ENCODE measurements around the gene PTPRN2. TPM values are rescaled to one million over a fixed set of nuclear protein-coding genes. Genes with fewer than 3 reads are reported as not detected.
"Not testable (repeated sequence)": the region's sequence is repeated elsewhere in the genome, so short reads cannot be mapped to it uniquely, and the experiment has no call there.

PTPRN2 gene
- total and polyA plus RNA-seq, 7 donors, result 0.47 to 0.82 (median 0.51) TPM

DNA sequence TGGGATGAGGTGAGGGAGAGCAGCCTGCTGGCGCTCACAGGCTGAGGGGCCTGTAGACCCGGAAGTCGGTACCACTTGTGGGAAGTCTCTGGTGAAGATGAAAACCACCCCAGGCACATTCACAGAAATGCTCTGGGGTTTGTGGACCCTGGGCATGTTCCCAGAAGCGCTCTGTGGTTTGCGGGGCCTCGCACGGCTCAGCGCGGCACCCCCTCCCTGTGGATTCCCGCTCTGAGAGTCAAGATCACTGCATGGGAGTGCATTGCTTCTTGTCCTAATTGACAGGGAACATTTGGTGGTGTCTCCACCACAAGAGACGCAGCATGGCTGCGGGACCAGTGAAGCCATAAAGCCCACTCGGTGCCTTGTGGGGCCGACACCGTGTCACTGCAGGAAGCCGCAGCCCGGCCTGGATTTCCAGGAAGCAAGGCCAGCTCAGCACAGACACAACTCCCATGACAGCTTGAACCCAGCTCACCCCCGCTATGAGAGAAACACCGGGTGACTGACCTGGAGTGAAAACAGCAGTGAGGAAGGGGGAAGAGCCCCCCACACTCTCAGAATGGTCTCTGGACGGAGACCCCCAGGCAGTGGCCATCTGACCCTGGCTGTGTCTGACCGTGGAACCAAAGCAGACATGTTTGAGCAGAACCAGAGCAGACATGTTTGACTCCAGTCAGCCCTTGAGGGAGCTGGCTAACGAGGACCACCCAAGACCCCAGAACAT is 157.2 kb downstream of the PTPRN2 start:
- intact Hi-C loops (cut with DNase I), result no loop called here
- Histone ChIP-seq H3K27me3 (ENCODE audit: insufficient read depth in 3 of 3, low read length in 2 of 3) (no peaks in the 10 kb centered on the region), H3K27ac (no peak overlapping the region), H3K4me3 (no peak overlapping the region), H3K4me1 (no peaks in the 10 kb centered on the region), H3K36me3 (ENCODE audit: insufficient read depth in 1 of 2, low read depth in 1 of 2) (no peaks in the 10 kb centered on the region), H3K9me3 (no peaks in the 10 kb centered on the region)
- no peak for TF ChIP-seq CTCF (IDR thresholded peaks at IDR 0.05)
- DNase-seq (no peak), ATAC-seq (no peak)
- WGBS, 3 donors, result 80 to 83% (median 82%) methylated on average over 22 of the region's 22 CpGs

GRCh38 chr7:158428837-158429753 is 158.5 kb downstream of the PTPRN2 start:
- intact Hi-C loops (cut with DNase I), result no loop called here
- H3K4me1 ChIP-seq, result no peaks in the 10 kb centered on the region
- no peak overlapping the region for H3K27ac ChIP-seq
- no peak overlapping the region for H3K4me3 ChIP-seq
- H3K9me3 ChIP-seq, result no peaks in the 10 kb centered on the region
- H3K27me3 ChIP-seq (ENCODE audit: insufficient read depth in 3 of 3, low read length in 2 of 3), result no peaks in the 10 kb centered on the region
- no peaks in the 10 kb centered on the region for H3K36me3 ChIP-seq (ENCODE audit: insufficient read depth in 1 of 2, low read depth in 1 of 2)
- 60 to 63% (median 61%) methylated on average over 23 to 24 of the region's 24 CpGs for WGBS, 3 donors
- ATAC-seq (no peak), DNase-seq (no peak)
- no peak for TF ChIP-seq CTCF (IDR thresholded peaks at IDR 0.05)

DNA sequence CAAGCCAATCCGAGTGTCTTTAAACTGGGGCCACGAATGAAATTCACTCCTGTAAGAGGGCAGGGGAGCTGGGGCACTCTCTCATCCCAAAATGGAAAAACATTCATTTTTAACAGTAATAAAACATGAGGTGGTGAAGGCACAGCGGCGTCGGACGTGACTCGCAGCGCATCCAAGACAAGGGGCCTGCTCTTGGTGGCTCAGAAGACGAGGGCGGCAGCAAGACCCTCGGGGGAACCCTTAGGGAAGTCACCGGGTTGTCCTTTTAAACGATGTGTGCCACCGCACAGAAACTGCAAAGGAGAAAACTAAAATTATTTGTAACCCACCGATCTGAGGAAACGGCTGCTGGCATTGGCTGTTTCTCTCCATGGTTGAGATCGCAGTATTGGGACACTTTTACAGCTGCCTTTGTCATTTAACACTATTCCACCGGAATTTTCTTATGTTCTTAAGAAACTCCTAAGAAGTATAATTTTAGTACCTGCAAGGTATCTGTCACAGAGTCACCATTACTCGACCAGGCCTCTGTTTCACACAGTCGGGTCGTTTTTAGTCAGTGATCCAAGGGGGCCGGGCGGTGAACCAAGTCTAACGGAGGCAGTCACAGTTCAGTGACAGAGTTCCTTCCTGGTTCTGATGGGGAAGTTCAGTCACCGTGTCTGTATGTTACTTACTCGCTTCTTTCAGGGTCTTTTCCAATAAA is 159.3 kb downstream of the PTPRN2 start:
- TF ChIP-seq CTCF (IDR thresholded peaks at IDR 0.05), result no peak
- Histone ChIP-seq H3K4me3 (no peak overlapping the region), H3K27ac (no peak overlapping the region), H3K27me3 (ENCODE audit: insufficient read depth in 3 of 3, low read length in 2 of 3) (no peaks in the 10 kb centered on the region), H3K9me3 (no peaks in the 10 kb centered on the region), H3K36me3 (ENCODE audit: insufficient read depth in 1 of 2, low read depth in 1 of 2) (no peaks in the 10 kb centered on the region), H3K4me1 (no peaks in the 10 kb centered on the region)
- WGBS, 3 donors, result 76 to 78% (median 78%) methylated on average over 26 of the region's 26 CpGs
- intact Hi-C loops (cut with DNase I), result no loop called here
- ATAC-seq (no peak), DNase-seq (no peak)

GRCh38 chr7:158425676-158426075 is 161.9 kb downstream of the PTPRN2 start:
- H3K9me3 ChIP-seq; H3K4me1 ChIP-seq; intact Hi-C loops (cut with DNase I); H3K36me3 ChIP-seq (ENCODE audit: insufficient read depth in 1 of 2, low read depth in 1 of 2); H3K4me3 ChIP-seq; DNase-seq; H3K27ac ChIP-seq; H3K27me3 ChIP-seq (ENCODE audit: insufficient read depth in 3 of 3, low read length in 2 of 3); ATAC-seq: not testable (repeated sequence)
- 94 to 97% (median 97%) methylated on average over 23 to 35 of the region's 42 CpGs for WGBS, 3 donors

DNA sequence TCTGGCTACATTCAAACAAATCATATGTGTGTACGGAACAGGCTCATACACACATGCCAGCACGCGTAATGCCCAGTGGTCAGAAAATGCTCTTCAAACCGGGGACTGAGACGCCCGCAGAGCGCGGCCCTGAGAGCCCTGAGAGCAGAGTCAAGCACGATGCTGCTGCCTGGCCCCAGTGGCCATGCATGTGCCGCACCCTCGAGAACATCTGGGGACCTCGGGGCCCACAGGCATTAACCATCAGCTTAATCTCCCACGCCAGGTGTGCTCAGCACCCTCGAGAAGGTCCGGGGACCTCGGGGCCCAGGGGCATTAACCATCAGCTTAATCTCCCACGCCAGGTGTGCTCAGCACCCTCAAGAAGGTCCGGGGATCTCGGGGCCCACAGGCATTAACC is 163.1 kb downstream of the PTPRN2 start:
- ATAC-seq, result no peak
- Histone ChIP-seq H3K4me1 (no peaks in the 10 kb centered on the region), H3K27me3 (ENCODE audit: insufficient read depth in 3 of 3, low read length in 2 of 3) (no peaks in the 10 kb centered on the region), H3K27ac (no peak overlapping the region), H3K4me3 (no peak overlapping the region), H3K36me3 (ENCODE audit: insufficient read depth in 1 of 2, low read depth in 1 of 2) (no peaks in the 10 kb centered on the region), H3K9me3 (no peaks in the 10 kb centered on the region)
- DNase-seq, result no peak
- WGBS, 3 donors, result 81 to 85% (median 82%) methylated on average over 19 of the region's 19 CpGs
- no peak for TF ChIP-seq CTCF (IDR thresholded peaks at IDR 0.05)
- intact Hi-C loops (cut with DNase I), result no loop called here

All from psoas muscle (tissue), 8 donors.